GM21526 (cell line): ENCODE data around the gene LRRC27.
"Not testable (repeated sequence)": the region's sequence is repeated elsewhere in the genome, so short reads cannot be mapped to it uniquely, and the experiment has no call there.

ENCODE experiments used
- ATAC-seq: cut with Tn5 transposase; IDR thresholded peaks from one replicate; pipeline ENCODE4 v1.9.1; 2021; ENCODE audit warnings: moderate library complexity; ENCODE audit not compliant: unreplicated experiment, low FRiP score

Gene LRRC27

GRCh38 chr10:132385721-132386418 lies 53.9 kb downstream of the LRRC27 start:
- ATAC-seq: no peak

DNA sequence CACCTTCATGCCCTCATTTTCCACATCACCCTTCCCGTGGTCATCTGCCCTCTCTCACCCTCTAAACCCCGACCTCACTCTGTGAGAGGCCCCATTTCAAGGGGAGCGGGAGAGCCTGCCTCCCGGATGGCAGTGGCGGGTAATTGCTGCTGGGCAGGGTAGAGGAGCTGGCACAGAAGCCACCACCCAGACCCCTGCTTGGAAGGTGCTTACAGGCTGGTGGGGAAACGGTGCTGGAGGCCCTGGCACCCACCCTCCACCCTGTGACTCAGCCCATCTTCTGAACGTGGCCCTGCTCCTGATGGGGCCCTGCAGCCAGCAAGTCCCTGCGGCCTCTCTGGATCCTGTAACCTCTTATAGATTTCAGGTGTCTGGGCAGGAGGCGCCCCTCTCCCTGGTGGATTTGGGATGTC lies 54.4 kb downstream of the LRRC27 start:
- no peak for ATAC-seq

DNA sequence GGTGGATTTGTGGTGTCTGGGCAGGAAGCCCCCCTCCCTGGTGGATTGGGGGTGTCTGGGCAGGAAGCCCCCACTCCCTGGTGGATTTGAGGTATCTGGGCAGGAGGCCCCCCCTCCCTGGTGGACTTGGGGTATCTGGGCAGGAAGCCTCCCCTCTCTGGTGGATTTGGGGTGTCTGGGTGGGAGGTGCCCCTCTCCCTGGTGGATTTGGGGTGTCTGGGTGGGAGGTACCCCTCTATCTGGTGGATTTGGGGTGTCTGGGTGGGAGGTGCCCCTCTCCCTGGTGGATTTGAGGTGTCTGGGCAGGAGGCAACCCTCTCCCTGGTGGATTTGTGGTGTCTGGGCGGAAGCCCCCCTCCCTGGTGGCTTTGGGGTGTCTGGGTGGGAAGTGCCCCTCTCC lies 54.9 kb downstream of the LRRC27 start:
- ATAC-seq: not testable (repeated sequence)

DNA sequence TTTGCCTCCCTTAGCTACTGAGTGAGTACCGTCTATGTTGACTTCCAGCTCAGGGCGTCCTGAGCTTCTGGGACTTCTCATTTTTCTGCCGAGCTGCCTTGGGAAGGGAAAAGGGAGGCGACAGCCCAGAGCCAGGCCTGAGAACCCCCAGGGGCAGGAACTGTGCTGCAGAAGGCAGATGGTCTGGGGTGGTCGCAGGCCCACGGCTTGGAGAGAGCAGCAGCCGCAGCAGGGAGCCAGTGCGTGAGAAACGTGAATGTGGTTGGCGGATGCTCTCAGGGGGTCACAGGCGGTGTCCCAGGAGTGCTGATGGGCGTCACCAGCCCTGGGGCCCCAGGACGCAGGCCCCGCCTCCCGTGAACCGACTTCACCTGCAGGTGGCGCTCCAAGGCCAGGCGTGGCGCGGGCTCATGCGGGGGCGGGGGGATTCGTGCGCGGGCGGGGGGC lies 55.8 kb downstream of the LRRC27 start:
- ATAC-seq: no peak

DNA sequence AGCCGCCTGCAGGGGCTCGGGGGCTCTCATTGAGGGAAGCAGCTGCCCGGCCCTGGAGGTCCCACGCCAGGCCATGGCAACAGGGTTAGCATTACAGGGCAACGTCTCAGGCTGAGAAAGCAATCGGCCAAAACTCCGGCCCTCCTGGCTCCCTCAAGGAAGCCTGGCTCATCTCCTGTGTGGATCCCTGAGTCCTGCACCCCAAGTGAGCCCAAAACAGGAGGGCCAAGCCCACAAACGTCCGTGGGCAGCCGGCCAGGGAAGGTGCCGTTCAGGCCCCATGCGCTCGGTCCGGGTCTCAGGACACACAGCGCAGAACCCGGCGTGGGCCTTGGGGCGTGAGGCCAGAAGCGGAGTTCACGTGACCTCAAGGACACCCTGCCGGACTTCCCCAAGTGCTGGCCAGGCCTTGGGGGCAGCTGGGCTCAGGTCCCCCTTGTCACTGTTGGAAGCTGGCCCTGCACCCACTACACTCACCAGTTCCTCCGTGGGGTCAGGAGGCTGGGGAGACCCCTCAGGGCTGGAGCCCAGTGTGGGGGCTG lies 57.0 kb downstream of the LRRC27 start:
- no peak for ATAC-seq

DNA sequence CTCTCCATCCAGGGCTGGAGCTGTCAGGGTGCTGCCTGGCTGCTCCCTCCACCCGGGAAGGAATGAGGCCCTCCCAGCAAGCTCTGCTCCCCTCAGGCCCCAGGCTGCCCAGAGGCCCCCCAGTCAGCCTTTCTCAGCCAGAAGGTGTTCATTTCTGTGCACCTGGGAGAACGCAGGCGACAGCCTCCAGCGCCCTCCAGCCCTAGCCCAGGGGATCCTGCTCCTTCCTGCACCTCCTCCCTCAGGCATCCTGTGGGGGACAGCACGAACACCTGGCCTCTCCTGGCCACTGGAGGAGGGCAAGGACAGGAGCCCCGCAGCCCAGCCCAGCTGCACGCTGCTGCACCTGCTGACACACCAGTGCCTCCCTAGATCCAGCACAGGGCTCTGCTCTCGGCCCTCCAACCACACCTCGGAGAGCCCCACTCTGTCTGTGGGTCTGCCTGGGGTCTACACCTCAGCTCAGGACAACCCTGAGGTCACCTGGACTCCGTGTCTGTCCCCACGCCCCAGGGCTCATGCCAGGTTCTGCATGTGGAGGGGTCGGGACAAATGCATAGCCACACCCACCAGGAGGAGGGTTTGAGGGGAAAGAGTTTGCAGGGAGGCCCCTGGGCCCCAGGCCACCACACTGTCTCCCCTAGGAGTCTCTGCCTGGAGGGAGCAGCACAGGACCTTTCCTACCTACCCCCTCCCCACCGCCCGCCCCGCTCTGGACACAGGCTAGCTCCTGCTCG lies 57.6 kb downstream of the LRRC27 start:
- ATAC-seq: no peak

DNA sequence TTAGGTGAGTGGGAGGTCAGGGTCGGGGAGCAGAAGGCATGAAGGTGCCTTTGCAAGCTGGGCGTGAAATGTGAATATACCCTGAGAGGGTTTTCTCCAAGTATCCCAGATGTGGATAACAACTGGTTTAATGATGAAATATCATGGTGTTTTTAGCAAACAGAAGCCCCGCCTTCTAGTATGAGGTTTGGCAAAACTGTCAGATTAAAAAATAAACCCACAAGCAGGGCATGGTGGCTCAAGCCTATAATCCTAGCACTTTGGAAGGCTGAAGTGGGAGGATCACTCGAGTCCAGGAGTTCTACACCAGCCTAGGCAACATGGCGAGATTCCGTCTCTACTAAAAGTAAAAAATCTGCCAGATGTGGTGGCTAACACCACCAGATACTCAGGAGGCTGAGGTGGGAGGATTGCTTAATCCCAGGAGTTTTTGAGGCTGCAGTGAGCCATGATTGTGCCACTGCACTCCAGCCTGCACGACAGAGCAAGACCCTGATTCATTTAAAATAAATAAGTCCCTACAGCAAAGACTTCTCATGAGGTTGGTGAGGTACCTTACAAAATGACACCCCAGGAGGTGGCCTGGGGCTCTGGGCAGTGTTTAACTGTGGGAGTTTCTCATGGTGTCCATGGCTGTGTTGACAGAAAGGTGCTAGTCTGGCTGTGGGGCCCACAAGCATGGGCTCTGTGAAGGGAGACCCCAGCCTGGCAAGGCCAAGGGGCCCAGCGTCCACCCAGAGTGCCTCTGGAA lies 58.4 kb downstream of the LRRC27 start:
- no peak for ATAC-seq

DNA sequence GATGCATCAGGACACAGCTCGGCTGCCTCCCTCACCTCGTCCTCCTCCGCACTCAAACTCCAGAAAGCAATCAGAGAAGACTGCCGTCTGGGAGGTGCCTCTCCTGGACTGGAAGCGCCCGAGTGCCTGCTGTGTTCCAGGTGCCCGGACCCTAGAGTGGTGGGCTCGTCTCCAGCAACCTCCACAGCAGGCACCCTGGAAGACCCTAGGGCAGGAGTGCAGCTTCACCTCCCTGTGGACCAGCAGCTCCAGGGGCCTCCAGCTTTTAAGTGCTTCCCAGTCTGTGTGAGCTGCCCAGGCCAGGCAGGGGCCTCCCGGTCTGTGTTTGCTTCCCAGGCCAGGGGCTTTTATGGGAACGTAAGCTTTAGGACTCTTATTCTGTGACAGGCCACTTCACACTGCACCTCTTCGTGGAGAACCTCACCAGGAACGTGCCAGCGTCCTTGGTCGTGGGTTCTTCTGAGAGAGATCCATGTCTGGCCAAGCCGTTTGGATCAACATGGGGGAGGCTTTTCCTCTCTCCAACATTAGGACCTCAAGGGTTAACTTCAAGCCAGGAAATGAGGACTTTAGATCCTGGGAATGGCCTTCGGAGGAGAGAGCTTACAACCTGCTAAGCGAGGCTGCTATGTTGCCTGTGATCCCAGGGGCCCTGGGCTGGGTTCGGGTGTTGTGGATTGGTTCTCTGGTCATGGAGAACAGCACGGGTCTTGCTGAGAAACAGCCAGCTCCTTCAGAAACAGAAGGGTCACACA lies 59.1 kb downstream of the LRRC27 start:
- no peak for ATAC-seq

DNA sequence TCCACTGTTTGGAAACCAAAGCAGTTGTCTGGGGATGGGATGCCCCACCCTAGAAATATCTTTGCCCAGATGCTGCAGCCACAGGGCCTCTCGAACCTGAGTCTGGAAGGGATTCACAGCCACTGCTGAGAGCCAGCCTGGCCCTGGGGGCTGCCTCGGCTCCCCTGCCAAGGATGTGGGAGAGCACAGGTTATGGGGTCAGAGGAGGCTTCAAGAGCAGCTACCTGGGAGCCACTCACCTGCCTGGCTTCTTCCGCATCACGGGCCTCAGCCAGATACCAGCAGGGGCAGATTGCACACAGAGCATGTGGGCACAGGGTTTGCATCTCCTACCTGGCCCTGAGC lies 59.7 kb downstream of the LRRC27 start:
- no peak for ATAC-seq

- ATAC-seq: no peak
Measured at GRCh38 chr10:132392184-132392800, 60.3 kb downstream of the LRRC27 start.

GRCh38 chr10:132392811-132393694 lies 61.1 kb downstream of the LRRC27 start:
- ATAC-seq: no peak

- no peak for ATAC-seq
Measured at GRCh38 chr10:132393695-132394181, 61.7 kb downstream of the LRRC27 start.

DNA sequence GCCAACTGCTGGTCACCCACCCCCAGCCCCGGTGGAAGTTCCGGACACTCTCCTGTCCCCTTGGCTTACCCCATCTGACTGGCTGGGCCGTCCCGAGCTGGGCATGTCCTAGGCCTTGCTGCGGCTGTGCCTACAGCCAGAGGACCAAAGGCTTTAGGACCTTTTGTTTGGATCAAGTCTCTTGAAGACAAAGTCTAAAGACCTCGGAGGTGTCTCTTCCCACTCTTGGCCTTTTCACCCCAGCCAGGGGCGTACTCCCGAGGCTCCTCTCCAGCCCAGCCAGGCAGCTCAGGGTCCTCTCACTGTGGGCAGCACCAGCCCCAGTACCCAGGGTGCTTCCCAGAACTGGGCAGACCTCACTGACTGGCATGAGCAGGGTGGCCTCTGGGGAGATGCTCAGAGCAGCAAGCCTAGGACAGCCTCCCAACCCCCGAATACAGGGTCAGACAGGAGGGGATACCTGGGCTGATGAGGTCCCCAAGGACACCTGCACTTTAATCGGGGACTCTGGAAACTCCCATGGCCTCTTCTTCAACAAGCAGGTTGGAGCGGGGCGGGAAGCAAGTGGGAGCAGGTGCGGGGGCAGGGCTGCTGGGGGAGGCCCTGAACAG lies 62.3 kb downstream of the LRRC27 start:
- no peak for ATAC-seq

DNA sequence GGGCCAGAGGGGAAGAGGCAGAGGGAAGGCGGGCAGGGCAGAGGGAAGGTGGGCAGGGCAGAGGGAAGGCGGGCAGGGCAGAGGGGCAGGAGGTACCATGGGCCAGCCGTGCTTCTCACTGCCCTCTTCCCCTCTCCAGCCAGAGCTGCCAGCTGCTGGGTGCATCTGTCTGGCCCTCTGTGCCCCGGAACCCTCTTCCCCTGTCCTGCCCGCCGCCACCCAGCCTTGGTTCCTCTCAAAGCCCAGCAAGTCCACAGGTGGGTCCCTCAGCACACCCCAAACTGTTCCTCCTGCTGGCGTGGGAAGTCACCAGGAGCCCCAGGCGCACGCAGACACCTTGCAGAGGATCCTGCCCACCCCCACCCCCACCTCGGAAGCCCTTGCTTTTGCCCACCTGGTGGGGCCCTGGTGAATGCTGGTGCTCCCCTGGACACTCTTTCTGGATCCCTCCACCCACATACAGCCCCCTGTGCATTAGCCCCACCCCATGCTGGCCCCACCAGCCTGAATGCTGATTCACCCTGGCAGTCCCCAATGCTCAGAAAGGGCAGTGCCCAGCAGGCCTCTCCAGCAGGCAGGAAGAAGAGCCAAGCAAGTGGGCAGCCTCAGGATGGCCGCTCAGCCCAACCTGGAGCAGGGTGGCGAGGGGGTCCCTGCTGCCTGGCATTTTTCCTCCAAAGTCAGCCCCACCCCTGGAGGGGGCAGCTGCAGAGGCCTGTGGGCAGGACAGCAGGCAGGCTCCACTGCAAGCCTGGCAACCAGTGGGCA lies 63.1 kb downstream of the LRRC27 start:
- ATAC-seq: no peak

GRCh38 chr10:132395704-132396493 lies 63.9 kb downstream of the LRRC27 start:
- ATAC-seq: no peak

DNA sequence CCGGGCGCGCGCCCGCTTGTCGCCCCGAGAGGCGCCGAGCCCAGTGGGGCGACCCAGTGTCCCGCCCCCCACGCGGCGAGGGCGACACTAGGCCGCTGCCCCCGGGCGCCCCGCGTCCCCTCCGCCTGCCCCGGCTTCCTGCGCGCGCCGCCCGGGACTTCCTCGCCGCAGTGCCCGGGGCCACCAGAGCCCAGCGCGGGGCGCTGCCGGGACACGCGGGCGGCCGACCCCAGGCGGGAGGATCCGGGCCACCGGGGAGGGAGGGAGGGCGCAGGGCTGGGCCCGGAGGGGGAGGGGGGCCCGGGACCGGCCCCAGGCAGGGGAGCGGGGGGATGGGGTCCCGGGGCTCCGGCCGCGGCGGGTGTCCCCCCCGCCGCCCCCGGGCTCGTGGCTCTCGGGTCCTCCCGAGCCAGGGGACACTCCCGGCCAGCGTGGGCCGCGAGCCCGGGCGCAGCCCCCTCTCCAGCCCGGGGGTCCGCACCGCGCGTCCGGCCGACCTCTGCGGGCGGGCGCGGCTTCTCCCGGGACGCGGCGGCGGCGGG lies 64.6 kb downstream of the LRRC27 start:
- peak; percentile 41 for ATAC-seq
